ENCODE data around the gene OPN1LW.
"Not testable (repeated sequence)": the region's sequence is repeated elsewhere in the genome, so short reads cannot be mapped to it uniquely, and the experiment has no call there.

OPN1LW gene

DNA sequence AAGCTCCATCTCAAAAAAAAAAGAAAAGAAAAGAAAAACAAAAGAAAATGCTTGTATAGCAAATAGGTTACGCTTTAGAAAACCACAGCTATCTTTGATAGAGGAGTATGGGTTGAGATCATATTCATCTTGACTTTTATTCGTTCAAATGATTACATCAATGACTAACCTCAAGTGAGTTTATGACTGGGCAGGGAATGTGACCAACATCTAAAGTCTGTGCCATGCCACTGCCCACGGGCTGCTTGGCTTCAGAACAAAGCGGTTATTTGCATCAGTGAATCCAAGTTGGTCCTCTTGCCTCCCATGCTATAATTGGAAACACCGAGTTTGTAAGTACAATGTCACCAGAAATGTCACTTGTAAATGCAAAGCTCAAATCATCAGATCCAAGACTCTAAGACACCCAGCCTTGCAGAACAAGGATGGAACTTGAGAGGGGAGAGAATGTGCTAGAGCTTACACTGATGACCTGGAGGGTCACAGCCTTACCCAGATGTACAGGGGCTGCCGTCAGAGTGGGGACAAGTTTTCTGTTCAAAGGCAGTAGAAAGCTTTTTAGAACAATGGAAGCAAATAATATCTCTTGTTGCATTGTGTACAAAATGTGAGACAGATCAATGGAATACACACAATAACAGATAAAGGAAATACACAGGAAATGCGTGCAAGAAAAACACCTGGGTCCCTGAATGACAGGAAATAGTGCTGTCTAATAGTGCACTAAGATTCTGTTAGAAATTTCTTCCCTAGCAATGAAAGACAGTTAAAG lies 8.4 kb upstream of the OPN1LW start:
- no peak for DNase-seq (ENCODE audit: low spot score)

DNA sequence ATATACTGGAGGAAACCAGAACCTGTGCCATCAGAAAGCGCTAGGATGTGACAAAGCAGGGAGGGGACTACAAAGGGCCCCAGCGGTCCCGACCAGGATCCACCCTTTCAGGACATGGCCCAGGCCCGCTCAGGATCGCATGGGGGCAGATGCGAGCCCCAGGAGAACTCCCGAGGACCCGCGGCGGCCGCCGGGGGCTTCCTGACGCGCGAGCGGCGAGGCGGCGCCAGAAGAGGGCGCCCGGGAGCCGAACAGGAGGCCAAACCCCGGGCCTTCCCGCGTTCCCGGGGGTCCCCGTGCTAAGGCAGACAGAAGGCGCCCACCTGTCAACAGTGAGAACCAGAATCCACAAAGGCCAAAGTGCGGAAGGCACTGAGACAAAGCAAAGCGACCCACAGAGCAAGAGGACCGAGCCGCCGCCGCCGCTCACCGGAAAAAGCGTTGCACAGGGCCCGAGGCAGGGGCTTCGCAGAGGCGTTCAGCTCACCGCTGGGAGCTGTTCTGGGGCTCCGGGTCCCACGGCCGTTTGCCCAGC lies 7.3 kb upstream of the OPN1LW start:
- peak; percentile 53 for DNase-seq (ENCODE audit: low spot score)

DNA sequence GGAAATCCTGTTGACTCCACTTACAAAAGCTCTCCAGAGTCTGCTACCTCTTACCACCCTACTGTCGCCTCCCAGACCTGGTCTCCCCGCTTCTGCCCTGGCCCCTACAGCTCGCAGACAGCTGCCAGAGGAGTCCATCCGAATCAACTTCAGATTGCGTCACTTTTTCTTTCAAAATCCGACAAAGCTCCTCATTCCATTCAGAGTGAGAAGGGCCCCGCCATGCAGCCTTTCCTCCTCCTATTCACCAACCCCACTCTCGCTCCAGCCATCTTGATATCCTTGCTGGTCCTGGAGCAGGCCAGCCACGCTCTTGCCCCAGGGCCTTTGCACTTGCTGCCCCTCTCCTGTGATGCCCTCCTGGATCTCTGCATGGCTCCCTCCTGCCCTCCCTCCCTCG lies 5.2 kb upstream of the OPN1LW start:
- no peak for DNase-seq (ENCODE audit: low spot score)

DNA sequence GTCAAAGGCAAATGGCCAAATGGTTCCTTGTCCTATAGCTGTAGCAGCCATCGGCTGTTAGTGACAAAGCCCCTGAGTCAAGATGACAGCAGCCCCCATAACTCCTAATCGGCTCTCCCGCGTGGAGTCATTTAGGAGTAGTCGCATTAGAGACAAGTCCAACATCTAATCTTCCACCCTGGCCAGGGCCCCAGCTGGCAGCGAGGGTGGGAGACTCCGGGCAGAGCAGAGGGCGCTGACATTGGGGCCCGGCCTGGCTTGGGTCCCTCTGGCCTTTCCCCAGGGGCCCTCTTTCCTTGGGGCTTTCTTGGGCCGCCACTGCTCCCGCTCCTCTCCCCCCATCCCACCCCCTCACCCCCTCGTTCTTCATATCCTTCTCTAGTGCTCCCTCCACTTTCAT lies 3.8 kb upstream of the OPN1LW start:
- no peak for DNase-seq (ENCODE audit: low spot score)

GRCh38 chrX:154140742-154141141 lies 3.3 kb upstream of the OPN1LW start:
- DNase-seq (ENCODE audit: low spot score) = no peak

DNA sequence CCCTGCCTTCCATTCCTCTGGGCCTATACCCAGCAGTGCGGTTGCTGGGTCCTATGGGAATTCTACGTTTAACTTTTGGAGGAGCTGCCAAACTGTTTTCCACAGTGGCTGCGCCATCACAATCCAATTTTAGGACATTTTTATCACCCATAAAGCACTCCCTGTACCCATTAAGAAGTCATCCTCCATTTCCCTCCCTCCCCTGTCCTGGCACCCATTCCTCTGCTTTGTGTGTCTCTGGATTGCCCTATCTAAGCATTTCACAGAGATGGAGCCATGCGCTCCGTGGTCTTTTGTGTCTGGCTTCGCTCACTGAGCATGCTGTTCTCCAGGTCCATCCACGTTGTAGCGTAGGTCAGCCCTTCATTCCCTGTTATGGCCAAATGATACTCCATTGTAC lies 1.7 kb upstream of the OPN1LW start:
- DNase-seq (ENCODE audit: low spot score) = no peak

- DNase-seq (ENCODE audit: low spot score) = no peak
These were observed 895 bp upstream of the OPN1LW start for GRCh38 chrX:154142950-154143745.

- DNase-seq (ENCODE audit: low spot score) = not testable (repeated sequence)
These were observed 7.0 kb downstream of the OPN1LW start for GRCh38 chrX:154151030-154151429.

GRCh38 chrX:154156221-154156620 lies 12.2 kb downstream of the OPN1LW start:
- DNase-seq (ENCODE audit: low spot score) = not testable (repeated sequence)

GRCh38 chrX:154157207-154157606 lies 13.2 kb downstream of the OPN1LW start:
- DNase-seq (ENCODE audit: low spot score) = not testable (repeated sequence)

GRCh38 chrX:154159345-154159744 lies 15.3 kb downstream of the OPN1LW start:
- DNase-seq (ENCODE audit: low spot score) = not testable (repeated sequence)

DNA sequence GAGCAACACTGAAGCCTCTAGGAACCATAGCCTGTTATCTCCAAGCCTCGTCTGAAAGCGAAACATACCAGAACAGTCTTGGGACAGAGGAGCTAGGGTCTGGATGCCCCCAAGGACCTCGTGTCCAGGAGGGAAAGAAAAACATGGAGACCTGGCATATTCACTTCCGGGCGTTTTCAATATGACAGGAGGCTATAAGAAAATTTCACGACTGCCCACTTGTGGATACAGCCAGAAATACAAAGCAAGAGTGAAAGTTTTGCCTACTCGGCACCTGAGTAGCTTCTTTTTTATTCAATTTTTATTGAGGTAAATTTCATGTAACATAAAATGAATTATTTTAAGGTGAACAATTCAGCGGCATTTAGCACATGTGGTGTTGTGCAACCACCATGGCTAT lies 20.9 kb downstream of the OPN1LW start:
- not testable (repeated sequence) for DNase-seq (ENCODE audit: low spot score)

GRCh38 chrX:154168384-154168783 lies 24.3 kb downstream of the OPN1LW start:
- not testable (repeated sequence) for DNase-seq (ENCODE audit: low spot score)

DNA sequence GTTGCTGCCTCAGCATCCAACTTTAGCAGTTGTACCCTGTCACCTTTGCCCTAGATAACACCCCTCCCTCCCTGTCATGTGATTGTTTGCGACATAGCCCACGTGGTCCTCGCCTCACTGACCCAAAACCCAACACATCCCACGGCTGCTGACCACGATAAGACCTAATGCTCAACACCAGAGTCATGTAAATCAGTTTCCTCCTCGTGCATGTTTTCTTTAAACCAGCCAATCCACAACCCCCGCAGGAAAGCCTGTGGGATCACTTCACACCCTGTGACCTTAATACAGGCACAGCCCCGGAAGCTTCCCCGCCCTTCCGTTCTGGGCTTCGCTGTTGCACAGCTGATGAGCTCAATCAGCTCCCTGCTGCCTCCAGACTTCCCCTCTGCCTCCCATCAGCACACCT lies 28.5 kb downstream of the OPN1LW start:
- DNase-seq (ENCODE audit: low spot score) = not testable (repeated sequence)

- DNase-seq (ENCODE audit: low spot score) = not testable (repeated sequence)
These were observed 30.3 kb downstream of the OPN1LW start for GRCh38 chrX:154174356-154174755.

GRCh38 chrX:154182296-154182695 lies 38.3 kb downstream of the OPN1LW start, which contains the start of gene OPN1MW:
Gene OPN1MW (plus strand): TSS chrX:154182596. CDS start chrX:154182678, 82 bp downstream.
- not testable (repeated sequence) for DNase-seq (ENCODE audit: low spot score)

DNA sequence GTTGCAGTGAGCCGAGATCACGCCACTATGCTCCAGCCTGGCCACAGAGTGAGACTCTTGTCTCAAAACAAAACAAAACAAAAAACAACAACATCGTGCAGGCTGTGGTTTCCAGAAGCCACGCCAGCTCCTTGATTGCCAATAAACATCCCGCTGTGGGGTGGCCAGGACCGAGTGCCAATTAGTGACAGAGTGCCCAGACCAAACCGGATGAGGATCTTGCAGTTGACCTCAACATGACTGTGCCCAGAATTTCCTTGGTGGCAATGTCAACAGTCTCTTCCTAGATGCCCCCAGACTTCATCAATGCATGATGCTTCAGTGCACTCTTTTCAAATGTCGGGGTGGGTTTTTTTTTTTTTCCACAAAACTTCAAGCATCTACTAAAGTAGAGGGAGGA lies 39.8 kb downstream of the OPN1LW start:
- not testable (repeated sequence) for DNase-seq (ENCODE audit: low spot score)

DNA sequence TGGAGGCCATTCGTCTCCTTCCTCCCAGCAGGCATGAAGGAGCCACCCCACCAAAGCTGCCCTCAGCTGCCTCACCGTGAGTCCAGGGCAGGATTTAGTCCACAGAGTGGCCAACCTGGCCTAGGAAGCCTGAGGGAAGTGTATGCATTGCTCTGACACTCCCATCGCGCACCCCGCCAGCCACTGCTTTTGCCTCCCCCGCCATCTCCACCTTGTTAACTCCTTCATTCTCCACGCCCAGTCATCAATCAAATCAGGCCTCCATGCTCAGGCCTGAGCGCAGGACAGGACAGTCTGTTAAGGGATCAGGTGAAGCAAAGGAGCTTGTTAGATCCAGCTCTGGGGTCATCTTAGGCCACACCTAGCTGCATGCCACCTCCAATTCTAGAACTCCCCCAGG lies 48.8 kb downstream of the OPN1LW start:
- not testable (repeated sequence) for DNase-seq (ENCODE audit: low spot score)

DNA sequence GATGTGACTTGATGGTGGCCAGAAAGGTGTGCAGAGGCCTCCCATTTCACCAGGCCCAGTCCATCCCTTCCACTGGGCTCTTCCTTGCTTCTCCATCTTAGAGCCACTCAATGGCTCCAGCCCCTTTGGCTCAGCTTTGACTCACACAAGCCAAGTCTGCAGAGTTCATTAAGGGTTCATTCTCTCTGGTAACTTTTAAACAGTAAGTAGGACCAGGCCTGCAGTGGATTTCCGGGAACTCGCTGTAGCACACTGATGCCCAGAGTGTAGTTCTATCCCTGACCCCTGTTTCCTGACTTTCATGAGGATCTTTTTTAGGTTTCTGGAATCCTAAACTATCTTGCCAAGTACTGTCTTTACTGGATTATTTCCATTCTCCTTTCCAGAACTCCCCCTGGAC lies 50.3 kb downstream of the OPN1LW start:
- DNase-seq (ENCODE audit: low spot score) = not testable (repeated sequence)

DNA sequence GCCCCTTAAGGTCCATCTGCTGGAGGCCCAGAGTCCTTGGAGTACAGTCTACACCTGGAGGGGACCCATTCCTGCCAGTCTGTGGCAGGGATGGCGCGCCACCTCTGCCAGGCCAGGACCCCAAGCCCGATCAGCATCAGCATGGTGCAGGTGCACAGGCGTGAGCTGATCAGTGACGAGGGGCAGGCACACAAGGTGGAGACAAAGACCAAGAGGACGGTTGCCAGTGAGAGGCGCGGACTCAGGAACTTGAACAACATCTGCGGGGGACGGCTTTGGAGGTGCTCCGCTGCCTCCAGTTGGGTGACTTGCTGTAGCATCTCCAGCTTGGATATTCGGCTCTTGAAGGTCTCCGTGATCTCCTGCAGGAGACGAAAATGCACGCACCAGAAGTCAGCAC lies 52.4 kb downstream of the OPN1LW start:
- DNase-seq (ENCODE audit: low spot score) = not testable (repeated sequence)
